IPS-NIHi7 (cell line): Measurements from ENCODE around the gene VPS13C.

Source experiments
- DNase-seq: peaks from one replicate; pipeline ENCODE4 v3.0.0; 2012; ENCODE audit warnings: mixed read lengths; ENCODE audit errors: extremely low spot score

The VPS13C gene

GRCh38 chr15:62060113-62060895, at the start of gene VPS13C:
VPS13C (minus strand) TSS chr15:62060447; CDS start chr15:62060374, 73 bp downstream.
- DNase-seq: peak; percentile 94

- no peak for DNase-seq
Measured at GRCh38 chr15:62109437-62109836, 49.2 kb upstream of the VPS13C start.

- DNase-seq: no peak
Measured at GRCh38 chr15:62108411-62108810, 48.2 kb upstream of the VPS13C start.

- no peak for DNase-seq
Measured at GRCh38 chr15:62107571-62108121, 47.4 kb upstream of the VPS13C start.

- DNase-seq: no peak
Measured at GRCh38 chr15:62106096-62106495, 45.8 kb upstream of the VPS13C start.

- no peak for DNase-seq
Measured at GRCh38 chr15:62105266-62105665, 45.0 kb upstream of the VPS13C start.

- DNase-seq: no peak
Measured at GRCh38 chr15:62104846-62105245, 44.6 kb upstream of the VPS13C start.

- no peak for DNase-seq
Measured at GRCh38 chr15:62104401-62104800, 44.2 kb upstream of the VPS13C start.

GRCh38 chr15:62103431-62103830, 43.2 kb upstream of the VPS13C start:
- DNase-seq: no peak

- no peak for DNase-seq
Measured at GRCh38 chr15:62099094-62099601, 38.9 kb upstream of the VPS13C start.

GRCh38 chr15:62094388-62094787, 34.1 kb upstream of the VPS13C start:
- no peak for DNase-seq

- DNase-seq: no peak
Measured at GRCh38 chr15:62093809-62094208, 33.6 kb upstream of the VPS13C start.

GRCh38 chr15:62090988-62091387, 30.7 kb upstream of the VPS13C start:
- no peak for DNase-seq

- DNase-seq: no peak
Measured at GRCh38 chr15:62089616-62090015, 29.4 kb upstream of the VPS13C start.

- no peak for DNase-seq
Measured at GRCh38 chr15:62088353-62088693, 28.1 kb upstream of the VPS13C start.

- no peak for DNase-seq
Measured at GRCh38 chr15:62087671-62088352, 27.6 kb upstream of the VPS13C start.

GRCh38 chr15:62085740-62086139, 25.5 kb upstream of the VPS13C start:
- DNase-seq: no peak

- no peak for DNase-seq
Measured at GRCh38 chr15:62083194-62084154, 23.2 kb upstream of the VPS13C start.

GRCh38 chr15:62079594-62079993, 19.3 kb upstream of the VPS13C start:
- DNase-seq: no peak

GRCh38 chr15:62075595-62076277, 15.5 kb upstream of the VPS13C start:
- no peak for DNase-seq

- no peak for DNase-seq
Measured at GRCh38 chr15:62071711-62072308, 11.6 kb upstream of the VPS13C start.
